Mesendoderm (in vitro differentiated cells): ENCODE data around the gene GNAQ.
"Not testable (repeated sequence)": the region's sequence is repeated elsewhere in the genome, so short reads cannot be mapped to it uniquely, and the experiment has no call there.

ENCODE experiments used
- DNase-seq: peaks from one replicate; pipeline ENCODE4 v3.0.0; 2013
- H2AK5ac ChIP-seq: 2 replicates; pipeline ENCODE4 v1.6.1; 2013; ENCODE audit warnings: low read length, inconsistent platforms
- H2BK120ac ChIP-seq: 2 replicates; pipeline ENCODE4 v1.6.1; 2013; ENCODE audit warnings: low read depth, mild to moderate bottlenecking, low read length, moderate library complexity, mixed read lengths
- H2BK15ac ChIP-seq: replicated peaks from 2 replicates; pipeline ENCODE4 v1.6.1; 2013; ENCODE audit warnings: low read depth, mild to moderate bottlenecking, moderate library complexity
- H2BK5ac ChIP-seq: 2 replicates; pipeline ENCODE4 v1.6.1; 2013; ENCODE audit warnings: low read length, inconsistent platforms
- H3K18ac ChIP-seq: 2 replicates; pipeline ENCODE4 v1.6.1; 2013; ENCODE audit warnings: mild to moderate bottlenecking, low read length, mixed read lengths
- H3K23ac ChIP-seq: one replicate; pipeline ENCODE4 v1.6.1; 2013; ENCODE audit warnings: low read length
- H3K27ac ChIP-seq: 2 replicates; pipeline ENCODE4 v1.5.1; 2013; ENCODE audit warnings: low read depth, mild to moderate bottlenecking, inconsistent platforms, low read length, moderate library complexity
- H3K27me3 ChIP-seq: 2 replicates; pipeline ENCODE4 v1.6.1; 2013; ENCODE audit warnings: low read length, control low read depth, mild to moderate bottlenecking, inconsistent platforms; ENCODE audit not compliant: insufficient read depth, poor library complexity
- H3K36me3 ChIP-seq: 2 replicates; pipeline ENCODE4 v1.6.1; 2013; ENCODE audit warnings: low read length, inconsistent platforms; ENCODE audit not compliant: control insufficient read depth, insufficient read depth
- H3K4ac ChIP-seq: one replicate; pipeline ENCODE4 v1.6.1; 2013; ENCODE audit warnings: low read depth, mild to moderate bottlenecking, low read length, moderate library complexity
- H3K4me1 ChIP-seq: 2 replicates; pipeline ENCODE4 v1.6.1; 2013; ENCODE audit warnings: low read depth, low read length, inconsistent platforms; ENCODE audit not compliant: control insufficient read depth
- H3K4me2 ChIP-seq: 2 replicates; pipeline ENCODE4 v1.6.1; 2013; ENCODE audit warnings: low read length
- H3K4me3 ChIP-seq: 2 replicates; pipeline ENCODE4 v1.5.1; 2013; ENCODE audit warnings: mild to moderate bottlenecking, low read length
- H3K56ac ChIP-seq: one replicate; pipeline ENCODE4 v1.6.1; 2013; ENCODE audit warnings: low read length
- H3K79me1 ChIP-seq: 2 replicates; pipeline ENCODE4 v1.6.1; 2013; ENCODE audit warnings: low read length, inconsistent platforms
- H3K79me2 ChIP-seq: 2 replicates; pipeline ENCODE4 v1.6.1; 2013; ENCODE audit warnings: mild to moderate bottlenecking, low read length; ENCODE audit not compliant: control insufficient read depth, insufficient read depth
- H3K9ac ChIP-seq: 2 replicates; pipeline ENCODE4 v1.6.1; 2013; ENCODE audit warnings: low read length, inconsistent platforms
- H4K5ac ChIP-seq: one replicate; pipeline ENCODE4 v1.6.1; 2013; ENCODE audit warnings: low read length
- H4K8ac ChIP-seq: one replicate; pipeline ENCODE4 v1.6.1; 2013; ENCODE audit warnings: low read depth, mild to moderate bottlenecking, control low read depth, low read length, moderate library complexity
- WGBS: extraction: QIAGEN DNeasy Blood & Tissue Kit; methylation state at CpG from one replicate; pipeline ENCODE4 v1.1.7; 2013; ENCODE audit warnings: low lambda C conversion rate, missing lambda C conversion rate; ENCODE audit not compliant: insufficient coverage; ENCODE audit errors: extremely low coverage; 5-methylcytosine and 5-hydroxymethylcytosine counted together

GNAQ gene

DNA sequence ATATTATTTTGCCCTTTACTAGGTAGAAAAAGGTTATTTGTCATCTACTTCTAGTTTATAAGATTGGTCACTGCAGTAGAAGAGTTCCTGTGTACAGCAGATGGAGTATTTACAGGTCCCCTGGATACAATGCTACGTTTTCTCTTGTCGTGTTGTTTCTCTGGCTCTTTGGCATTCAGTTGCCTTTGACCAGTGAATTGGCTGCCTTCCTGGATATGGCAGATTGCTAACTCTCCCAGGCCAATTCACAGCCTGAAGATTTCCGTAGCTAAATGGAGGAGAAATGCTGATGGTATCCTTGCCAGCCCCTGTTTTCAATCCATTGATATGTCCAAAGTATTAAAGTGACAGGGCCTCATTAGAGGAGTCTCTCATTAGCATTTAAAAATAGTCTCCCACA, 32.5 kb upstream of the GNAQ start:
- no peak overlapping the region for H3K18ac ChIP-seq
- no peak for DNase-seq
- H3K9ac ChIP-seq, result no peak overlapping the region
- H3K79me2 ChIP-seq, result no peaks in the 10 kb centered on the region
- H3K4me3 ChIP-seq, result no peak overlapping the region
- no peak overlapping the region for H3K4me2 ChIP-seq
- H4K8ac ChIP-seq, result no peak overlapping the region
- H2AK5ac ChIP-seq, result no peak overlapping the region
- no peak overlapping the region for H4K5ac ChIP-seq
- H2BK15ac ChIP-seq, result no peak overlapping the region
- no peaks in the 10 kb centered on the region for H3K36me3 ChIP-seq
- no peak overlapping the region for H3K56ac ChIP-seq
- H3K4ac ChIP-seq, result no peak overlapping the region
- H3K79me1 ChIP-seq, result no peaks in the 10 kb centered on the region
- H2BK5ac ChIP-seq, result no peak overlapping the region
- no peaks in the 10 kb centered on the region for H3K4me1 ChIP-seq
- H3K23ac ChIP-seq, result no peak overlapping the region
- WGBS, result no CpG with 5 or more reads among the region's 3 CpGs
- H3K27me3 ChIP-seq, result no peaks in the 10 kb centered on the region
- H2BK120ac ChIP-seq, result no peak overlapping the region
- H3K27ac ChIP-seq, result no peak overlapping the region

DNA sequence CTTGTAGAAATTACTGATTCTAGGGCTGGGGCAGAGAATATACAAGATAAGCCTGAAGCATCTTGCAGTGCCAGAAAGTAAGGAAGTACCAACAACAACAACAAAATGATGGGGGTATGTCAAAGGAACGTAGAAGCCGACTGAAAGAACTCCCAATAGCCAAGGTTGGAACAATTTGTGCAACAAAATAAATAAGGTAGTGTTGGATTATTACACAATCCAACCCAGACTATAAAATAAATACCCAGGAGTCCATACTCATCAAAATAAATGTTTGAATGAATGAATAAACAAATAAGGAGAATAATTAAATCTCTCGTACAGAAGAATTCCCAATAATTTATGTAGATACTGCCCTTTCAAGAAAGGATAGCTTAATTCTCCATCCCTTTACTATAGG, 31.1 kb upstream of the GNAQ start:
- no peaks in the 10 kb centered on the region for H3K36me3 ChIP-seq
- no peak overlapping the region for H3K9ac ChIP-seq
- H3K79me1 ChIP-seq, result no peaks in the 10 kb centered on the region
- no peak overlapping the region for H2BK5ac ChIP-seq
- no peak overlapping the region for H3K23ac ChIP-seq
- no peak overlapping the region for H2BK15ac ChIP-seq
- no peak for DNase-seq
- no peak overlapping the region for H3K56ac ChIP-seq
- H3K18ac ChIP-seq, result no peak overlapping the region
- no peak overlapping the region for H3K4me3 ChIP-seq
- no peak overlapping the region for H3K27ac ChIP-seq
- no peaks in the 10 kb centered on the region for H3K27me3 ChIP-seq
- no peak overlapping the region for H4K8ac ChIP-seq
- H2AK5ac ChIP-seq, result no peak overlapping the region
- H2BK120ac ChIP-seq, result no peak overlapping the region
- H3K4ac ChIP-seq, result no peak overlapping the region
- H3K4me2 ChIP-seq, result no peak overlapping the region
- H4K5ac ChIP-seq, result no peak overlapping the region
- no peaks in the 10 kb centered on the region for H3K79me2 ChIP-seq
- WGBS, result no CpG with 5 or more reads among the region's 3 CpGs
- no peaks in the 10 kb centered on the region for H3K4me1 ChIP-seq

DNA sequence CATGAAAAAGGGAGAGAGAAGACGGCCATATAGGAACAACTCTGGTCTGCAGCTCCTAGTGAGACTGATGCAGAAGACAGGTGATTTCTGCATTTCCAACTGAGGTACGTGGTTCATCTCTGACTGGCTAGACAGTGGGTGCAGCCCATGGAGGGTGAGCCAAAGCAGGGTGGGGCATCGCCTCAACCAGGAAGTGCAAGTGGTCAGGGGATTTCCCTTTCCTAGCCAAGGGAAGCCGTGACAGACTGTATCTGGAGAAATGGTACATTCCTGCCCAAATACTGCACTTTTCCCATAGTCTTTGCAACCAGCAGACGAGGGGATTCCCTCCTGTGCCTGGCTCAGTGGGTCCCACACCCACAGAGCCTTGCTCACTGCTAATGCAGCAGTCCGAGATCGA, 22.6 kb upstream of the GNAQ start:
- DNase-seq, result not testable (repeated sequence)

DNA sequence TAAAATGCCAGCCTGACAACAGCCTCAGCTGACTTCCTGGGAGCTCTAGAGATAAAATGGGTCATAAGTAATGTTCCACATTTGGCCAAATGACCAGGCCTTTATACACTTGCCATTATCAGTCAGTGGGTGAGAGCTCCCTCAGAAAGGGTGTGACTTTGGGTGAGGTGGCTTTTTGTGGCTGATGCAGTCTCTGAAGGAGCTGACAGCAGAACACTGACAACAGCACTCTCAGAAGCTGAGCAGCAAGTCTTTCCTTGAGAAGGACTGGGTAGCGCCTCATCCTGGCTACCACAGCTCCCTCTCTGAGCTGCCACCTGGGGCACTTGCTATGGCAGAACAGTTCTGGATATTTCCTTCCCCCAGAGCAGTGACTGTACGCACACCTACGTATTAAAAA, 22.0 kb upstream of the GNAQ start:
- Histone ChIP-seq H3K9ac (no peak overlapping the region), H3K79me1 (no peaks in the 10 kb centered on the region), H3K18ac (no peak overlapping the region), H3K27ac (no peak overlapping the region), H3K4me3 (no peak overlapping the region), H3K23ac (no peak overlapping the region), H3K4me1 (no peaks in the 10 kb centered on the region), H3K4me2 (no peak overlapping the region), H2BK5ac (no peak overlapping the region), H4K5ac (no peak overlapping the region), H3K56ac (no peak overlapping the region), H4K8ac (no peak overlapping the region), H3K79me2 (no peaks in the 10 kb centered on the region), H2AK5ac (no peak overlapping the region), H3K36me3 (no peaks in the 10 kb centered on the region), H2BK15ac (no peak overlapping the region), H2BK120ac (no peak overlapping the region), H3K27me3 (no peaks in the 10 kb centered on the region), H3K4ac (no peak overlapping the region)
- no peak for DNase-seq
- WGBS, result no CpG with 5 or more reads among the region's 3 CpGs

More for the DNA sequence above, 22.6 kb upstream of the GNAQ start:
- not testable (repeated sequence) for H3K4me3 ChIP-seq, H3K79me1 ChIP-seq, H2AK5ac ChIP-seq, H3K27ac ChIP-seq, H3K27me3 ChIP-seq, H2BK15ac ChIP-seq, H4K8ac ChIP-seq, H3K4me2 ChIP-seq, H3K18ac ChIP-seq, H3K4ac ChIP-seq, H3K9ac ChIP-seq, H3K23ac ChIP-seq, H3K56ac ChIP-seq, H3K79me2 ChIP-seq, H2BK5ac ChIP-seq, H2BK120ac ChIP-seq, H3K4me1 ChIP-seq, H4K5ac ChIP-seq, H3K36me3 ChIP-seq
- WGBS, result no CpG with 5 or more reads among the region's 7 CpGs

DNA sequence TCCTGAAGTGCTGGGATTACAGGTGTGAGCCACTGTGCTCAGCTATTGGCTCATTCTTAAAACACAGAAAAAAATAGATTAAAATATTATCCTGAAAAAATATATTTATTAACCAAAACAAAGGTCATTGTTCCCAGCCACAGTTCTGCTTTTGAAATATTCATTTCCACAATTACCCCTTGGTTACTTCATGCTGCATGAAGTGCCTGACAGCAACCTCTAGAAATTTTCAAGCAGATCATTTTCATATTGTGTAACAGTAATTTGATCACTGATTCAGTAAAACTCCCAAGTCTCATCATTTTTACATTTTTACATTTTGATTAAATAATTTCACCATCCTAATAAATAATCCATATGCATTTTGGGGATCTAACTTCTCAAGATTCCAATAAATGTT, 18.8 kb upstream of the GNAQ start:
- H3K18ac ChIP-seq, result no peak overlapping the region
- no peak overlapping the region for H4K8ac ChIP-seq
- no peak overlapping the region for H4K5ac ChIP-seq
- no peak overlapping the region for H2BK120ac ChIP-seq
- H3K4me3 ChIP-seq, result no peak overlapping the region
- no peaks in the 10 kb centered on the region for H3K79me1 ChIP-seq
- H3K27ac ChIP-seq, result no peak overlapping the region
- H3K36me3 ChIP-seq, result no peaks in the 10 kb centered on the region
- no peak overlapping the region for H2BK15ac ChIP-seq
- H3K56ac ChIP-seq, result no peak overlapping the region
- H3K4ac ChIP-seq, result no peak overlapping the region
- no peak overlapping the region for H3K23ac ChIP-seq
- no peak overlapping the region for H3K9ac ChIP-seq
- H3K4me2 ChIP-seq, result no peak overlapping the region
- H3K79me2 ChIP-seq, result no peaks in the 10 kb centered on the region
- no peak for DNase-seq
- H2BK5ac ChIP-seq, result no peak overlapping the region
- H2AK5ac ChIP-seq, result no peak overlapping the region
- no peaks in the 10 kb centered on the region for H3K27me3 ChIP-seq
- no peaks in the 10 kb centered on the region for H3K4me1 ChIP-seq

DNA sequence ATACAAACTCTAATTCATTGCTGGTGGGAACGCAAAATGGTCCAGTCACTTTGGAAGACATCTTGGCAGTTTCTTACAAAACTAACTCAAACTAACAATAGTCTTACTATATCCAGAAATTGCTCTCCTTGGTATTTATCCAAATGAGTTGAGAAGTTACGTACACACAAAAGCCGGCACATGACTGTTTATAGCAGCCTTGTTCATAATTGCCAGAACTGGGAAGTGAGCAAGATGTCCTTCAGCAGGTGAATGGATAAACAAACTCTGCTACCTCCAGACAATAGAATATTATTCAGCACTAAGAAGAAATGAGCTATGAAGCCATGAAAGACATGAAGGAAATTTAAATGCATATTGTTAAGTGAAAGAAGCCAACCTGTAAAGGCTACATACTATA, 17.9 kb upstream of the GNAQ start:
- Histone ChIP-seq H3K36me3 (no peaks in the 10 kb centered on the region), H3K9ac (no peak overlapping the region), H3K4me1 (no peaks in the 10 kb centered on the region), H3K4ac (no peak overlapping the region), H3K79me1 (no peaks in the 10 kb centered on the region), H3K56ac (no peak overlapping the region), H3K79me2 (no peaks in the 10 kb centered on the region), H3K27me3 (no peaks in the 10 kb centered on the region), H3K18ac (no peak overlapping the region), H3K23ac (no peak overlapping the region), H4K8ac (no peak overlapping the region), H2AK5ac (no peak overlapping the region), H2BK5ac (no peak overlapping the region), H3K4me2 (no peak overlapping the region), H2BK120ac (no peak overlapping the region), H2BK15ac (no peak overlapping the region), H3K4me3 (no peak overlapping the region), H4K5ac (no peak overlapping the region), H3K27ac (no peak overlapping the region)
- no CpG with 5 or more reads among the region's 3 CpGs for WGBS
- DNase-seq, result no peak
